Effector memory CD8-positive, alpha-beta T cell (primary cell): ENCODE results near the gene CNGB1.
"Not testable (repeated sequence)": the region's sequence is repeated elsewhere in the genome, so short reads cannot be mapped to it uniquely, and the experiment has no call there.

Experiments used
- ATAC-seq: fragments of 150-1000 bp; cut with Tn5 transposase; replicated peaks from 2 replicates; pipeline ENCODE4 v1.10.0; 2021; ENCODE audit warnings: mild to moderate bottlenecking, moderate library complexity
- DNase-seq, 3 experiments: peaks; one replicate each; pipeline ENCODE4 v3.0.0; 2021
- H3K27ac Mint-ChIP-seq, 2 donors: one replicate each; pipeline ENCODE4 v1.8.0; 2022; ENCODE audit warnings: mild to moderate bottlenecking in 2 of 2, mixed read lengths in 2 of 2, moderate library complexity in 2 of 2
- H3K27me3 Mint-ChIP-seq, 2 donors: one replicate each; pipeline ENCODE4 v1.8.0; 2022; ENCODE audit warnings: mixed read lengths in 2 of 2
- H3K36me3 Mint-ChIP-seq: one replicate; pipeline ENCODE4 v1.8.0; 2022; ENCODE audit warnings: mild to moderate bottlenecking, moderate library complexity, mixed read lengths; ENCODE audit not compliant: insufficient read depth
- H3K4me1 Mint-ChIP-seq, 2 donors: one replicate each; pipeline ENCODE4 v1.8.0; 2022; ENCODE audit warnings: low read depth in 2 of 2, mixed read lengths in 2 of 2
- H3K4me3 Mint-ChIP-seq, 2 donors: one replicate each; pipeline ENCODE4 v1.8.0; 2022; ENCODE audit warnings: mild to moderate bottlenecking in 2 of 2, mixed read lengths in 2 of 2, moderate library complexity in 2 of 2
- H3K9me3 Mint-ChIP-seq, 2 donors: one replicate each; pipeline ENCODE4 v1.8.0; 2022; ENCODE audit warnings: mixed read lengths in 2 of 2

The CNGB1 gene

DNA sequence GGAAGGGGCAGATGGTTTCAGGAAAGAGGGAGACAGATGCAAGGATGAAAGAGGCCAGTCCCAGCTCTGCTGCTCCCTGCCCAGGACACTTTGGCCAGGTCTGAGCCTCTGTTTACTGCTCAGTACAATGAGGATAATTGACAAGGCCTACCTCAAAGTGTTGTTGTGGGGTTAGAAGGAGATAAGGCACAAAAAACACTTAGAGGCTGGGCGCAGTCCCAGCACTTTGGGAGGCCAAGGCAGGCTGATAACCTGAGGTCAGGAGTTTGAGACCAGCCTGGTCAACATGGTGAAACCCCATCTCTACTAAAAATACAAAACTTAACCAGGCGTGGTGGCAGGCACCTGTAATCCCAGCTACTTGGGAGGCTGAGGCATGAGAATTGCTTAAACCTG is 7.1 kb upstream of the CNGB1 start:
- not testable (repeated sequence) for H3K9me3 Mint-ChIP-seq, H3K27ac Mint-ChIP-seq, H3K36me3 Mint-ChIP-seq, H3K4me1 Mint-ChIP-seq, ATAC-seq, H3K4me3 Mint-ChIP-seq, DNase-seq
- peaks cover 0 to 13% of the 10 kb centered on the region in 2 donors for H3K27me3 Mint-ChIP-seq

DNA sequence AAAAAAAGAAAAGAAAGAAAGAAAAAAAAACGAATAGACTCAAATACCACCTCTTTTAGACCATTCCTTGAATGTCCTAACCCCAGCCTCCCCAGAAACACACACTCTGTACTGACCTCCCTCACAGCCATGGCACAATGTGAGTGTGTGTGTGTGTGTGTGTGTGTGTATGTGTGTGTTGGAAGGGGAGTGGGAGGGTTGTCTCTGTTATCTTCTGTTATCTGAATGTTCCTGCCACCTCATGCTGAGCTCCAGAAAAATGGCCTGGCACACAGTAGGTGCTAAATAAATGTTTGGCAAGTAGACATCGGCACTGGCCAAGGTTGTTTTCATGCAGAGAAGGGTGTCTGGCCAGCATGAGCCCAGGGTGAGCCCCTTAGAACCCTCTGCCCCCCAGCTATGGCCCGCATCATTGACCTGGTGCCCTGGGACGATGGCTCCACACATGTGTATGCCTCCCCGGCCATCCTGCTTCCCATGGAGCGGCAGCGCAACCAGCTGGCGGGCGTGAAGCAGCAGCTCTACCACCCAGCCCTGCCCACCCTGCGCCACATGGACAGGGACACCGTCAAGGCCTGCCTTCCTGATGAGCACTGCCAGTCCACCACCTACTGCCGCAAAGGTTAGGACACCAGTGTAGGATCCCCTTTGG is 6.6 kb upstream of the CNGB1 start:
- ATAC-seq (no peak), DNase-seq (no peak)
- Mint-ChIP-seq H3K4me3 (no peak overlapping the region), H3K27me3 (peaks cover 0 to 18% of the 10 kb centered on the region in 2 donors), H3K27ac (no peak overlapping the region), H3K9me3 (no peaks in the 10 kb centered on the region), H3K36me3 (no peaks in the 10 kb centered on the region), H3K4me1 (no peaks in the 10 kb centered on the region)

DNA sequence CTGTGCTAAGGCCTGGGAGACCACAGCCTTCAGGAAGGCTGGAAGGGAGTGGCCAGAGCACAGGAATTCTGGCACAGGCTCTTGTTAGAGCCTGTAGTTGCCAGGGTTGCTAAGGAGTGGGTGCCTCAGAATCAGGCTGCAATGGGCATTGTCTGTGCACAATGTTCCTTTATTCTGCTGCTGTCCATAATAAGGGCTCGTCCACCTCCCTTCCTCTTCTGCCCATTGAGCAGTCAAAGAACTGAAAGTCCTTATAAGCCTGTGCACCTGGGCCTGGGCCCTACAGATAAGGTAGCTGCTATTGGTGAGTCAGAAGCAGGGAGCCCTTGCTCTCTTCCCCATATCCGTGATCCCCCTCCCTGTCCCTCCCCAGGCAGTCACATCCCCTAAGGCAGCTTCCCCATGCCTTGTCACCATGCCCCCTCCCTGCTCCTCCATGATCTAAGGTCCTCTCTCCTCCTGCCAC is 5.4 kb upstream of the CNGB1 start:
- no peak for ATAC-seq
- H3K4me3 Mint-ChIP-seq, result no peak overlapping the region
- H3K27me3 Mint-ChIP-seq, result peaks cover 0 to 24% of the 10 kb centered on the region in 2 donors
- H3K27ac Mint-ChIP-seq, result no peak overlapping the region
- DNase-seq, result no peak
- no peaks in the 10 kb centered on the region for H3K4me1 Mint-ChIP-seq
- H3K36me3 Mint-ChIP-seq, result no peaks in the 10 kb centered on the region
- no peaks in the 10 kb centered on the region for H3K9me3 Mint-ChIP-seq

DNA sequence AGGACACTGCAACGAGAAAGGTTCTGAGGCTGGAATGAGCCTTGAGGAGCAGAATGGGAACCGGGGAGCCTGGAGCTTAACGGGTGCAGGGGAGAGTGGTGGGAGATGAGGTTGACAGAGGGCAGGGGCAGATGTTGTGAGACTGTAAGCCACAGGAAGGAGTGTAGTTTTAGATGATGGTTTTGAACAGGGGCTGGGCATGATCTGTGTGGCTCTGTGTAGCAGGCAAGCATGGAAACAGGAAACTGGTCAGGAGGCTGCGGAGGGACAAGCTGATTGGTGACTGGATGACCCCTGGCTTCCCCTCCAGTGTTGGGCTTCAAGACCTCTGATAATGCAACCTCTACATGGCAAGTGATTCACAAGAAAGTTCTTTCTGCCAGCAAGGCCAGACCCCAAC is 1.4 kb upstream of the CNGB1 start:
- Mint-ChIP-seq H3K9me3 (no peaks in the 10 kb centered on the region), H3K27me3 (peaks cover 0 to 39% of the 10 kb centered on the region in 2 donors), H3K4me1 (no peaks in the 10 kb centered on the region), H3K4me3 (no peak overlapping the region), H3K27ac (no peak overlapping the region), H3K36me3 (no peaks in the 10 kb centered on the region)
- DNase-seq (no peak), ATAC-seq (no peak)

- H3K4me3 Mint-ChIP-seq, result no peak overlapping the region
- ATAC-seq (no peak), DNase-seq (no peak)
- no peaks in the 10 kb centered on the region for H3K4me1 Mint-ChIP-seq
- H3K27ac Mint-ChIP-seq, result peak overlapping the region in 1 of 2 donors; percentile 42
- no peaks in the 10 kb centered on the region for H3K36me3 Mint-ChIP-seq
- H3K27me3 Mint-ChIP-seq, result peaks cover 0 to 39% of the 10 kb centered on the region in 2 donors
- H3K9me3 Mint-ChIP-seq, result no peaks in the 10 kb centered on the region
These were observed 920 bp upstream of the CNGB1 start for GRCh38 chr16:57971848-57972247.

DNA sequence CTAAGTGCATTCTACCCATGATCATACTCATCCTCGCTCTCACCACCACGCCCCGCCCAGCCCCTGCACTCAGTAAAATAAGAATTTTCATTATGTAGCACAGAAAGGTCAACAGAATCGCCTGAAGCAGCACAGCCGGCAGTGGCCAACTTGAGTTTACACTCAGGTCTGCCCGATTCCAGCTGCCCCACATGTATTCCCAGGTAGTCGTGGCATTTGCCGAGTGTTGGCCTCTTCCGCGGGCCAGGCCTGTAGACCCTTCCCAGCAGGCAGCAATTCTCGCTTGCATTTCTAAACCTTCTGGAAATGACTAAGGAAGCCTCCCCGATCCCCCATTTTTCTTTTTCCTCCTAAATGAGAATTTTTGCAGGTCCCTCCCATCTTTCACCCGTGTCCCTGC is 609 bp downstream of the CNGB1 start:
- DNase-seq, result no peak
- peaks cover 0 to 39% of the 10 kb centered on the region in 2 donors for H3K27me3 Mint-ChIP-seq
- peaks cover 0 to 2% of the 10 kb centered on the region in 2 donors for H3K4me1 Mint-ChIP-seq
- H3K9me3 Mint-ChIP-seq, result no peaks in the 10 kb centered on the region
- no peak for ATAC-seq
- H3K4me3 Mint-ChIP-seq, result no peak overlapping the region
- H3K36me3 Mint-ChIP-seq, result no peaks in the 10 kb centered on the region
- no peak overlapping the region for H3K27ac Mint-ChIP-seq

GRCh38 chr16:57969451-57970123 is 1.3 kb downstream of the CNGB1 start:
- no peaks in the 10 kb centered on the region for H3K36me3 Mint-ChIP-seq
- no peak overlapping the region for H3K27ac Mint-ChIP-seq
- ATAC-seq, result no peak
- H3K27me3 Mint-ChIP-seq, result peaks cover 0 to 39% of the 10 kb centered on the region in 2 donors
- no peak overlapping the region for H3K4me3 Mint-ChIP-seq
- DNase-seq, result no peak
- no peaks in the 10 kb centered on the region for H3K9me3 Mint-ChIP-seq
- H3K4me1 Mint-ChIP-seq, result peaks cover 0 to 2% of the 10 kb centered on the region in 2 donors

DNA sequence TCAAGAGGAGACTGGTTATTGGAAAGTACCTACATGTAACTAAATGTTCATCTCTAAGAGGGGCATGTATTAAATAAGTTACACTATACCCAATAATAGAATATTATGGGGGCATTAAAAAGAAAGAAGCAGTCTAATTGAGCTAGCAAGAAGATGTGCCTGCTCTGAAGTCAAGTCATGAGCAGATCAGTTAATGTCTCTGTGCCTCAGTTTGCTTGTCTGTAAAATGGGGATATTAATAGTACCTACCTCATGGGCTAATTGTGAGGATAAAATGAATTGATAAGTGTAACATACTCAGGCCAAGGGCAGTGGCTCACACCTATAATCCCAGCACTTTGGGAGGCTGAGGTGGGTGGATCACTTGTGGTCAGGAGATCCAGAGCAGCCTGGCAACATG is 3.0 kb downstream of the CNGB1 start:
- H3K27ac Mint-ChIP-seq, result no peak overlapping the region
- no peaks in the 10 kb centered on the region for H3K36me3 Mint-ChIP-seq
- peaks cover 0 to 5% of the 10 kb centered on the region in 2 donors for H3K4me1 Mint-ChIP-seq
- peaks cover 0 to 30% of the 10 kb centered on the region in 2 donors for H3K27me3 Mint-ChIP-seq
- H3K9me3 Mint-ChIP-seq, result no peaks in the 10 kb centered on the region
- no peak for ATAC-seq
- DNase-seq, result no peak
- H3K4me3 Mint-ChIP-seq, result no peak overlapping the region

GRCh38 chr16:57966986-57967385 is 3.9 kb downstream of the CNGB1 start:
- Mint-ChIP-seq H3K4me1 (peaks cover 0 to 5% of the 10 kb centered on the region in 2 donors), H3K9me3 (no peaks in the 10 kb centered on the region), H3K4me3 (no peak overlapping the region), H3K36me3 (no peaks in the 10 kb centered on the region), H3K27me3 (peaks cover 0 to 22% of the 10 kb centered on the region in 2 donors), H3K27ac (no peak overlapping the region)
- DNase-seq (no peak), ATAC-seq (no peak)

DNA sequence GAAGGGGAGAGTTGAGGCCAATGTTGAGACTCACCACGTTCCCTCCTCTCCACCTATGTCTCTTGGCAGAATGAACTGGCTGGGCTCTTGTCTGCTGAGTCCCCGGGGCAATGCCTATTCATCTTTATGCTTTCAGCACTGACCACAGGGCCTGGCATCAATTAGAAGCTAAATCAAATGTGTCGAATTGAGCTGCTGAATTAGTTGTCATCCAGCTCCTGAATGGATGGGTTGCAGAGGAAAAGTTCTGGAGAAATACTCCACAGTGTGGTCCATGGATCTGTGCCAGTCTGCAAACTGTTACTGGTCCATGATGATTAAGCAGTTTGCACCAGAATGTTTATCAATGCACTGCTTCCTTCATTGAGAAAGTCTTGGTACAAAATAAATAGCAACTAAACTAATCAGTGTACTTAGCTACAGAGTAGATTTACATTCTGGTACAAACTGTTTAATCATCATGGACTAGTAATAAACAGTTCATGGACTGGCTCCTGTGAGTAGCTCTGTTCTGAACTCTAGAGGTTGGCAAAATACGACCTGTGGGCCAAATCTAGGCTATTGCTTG is 4.6 kb downstream of the CNGB1 start:
- no peak for DNase-seq

GRCh38 chr16:57964157-57964700 is 6.7 kb downstream of the CNGB1 start:
- Mint-ChIP-seq H3K27ac (peak overlapping the region in 1 of 2 donors; percentile 73), H3K27me3 (peaks cover 5 to 7% of the 10 kb centered on the region in 2 donors), H3K36me3 (no peaks in the 10 kb centered on the region), H3K4me1 (peaks cover 0 to 5% of the 10 kb centered on the region in 2 donors), H3K9me3 (no peaks in the 10 kb centered on the region), H3K4me3 (no peak overlapping the region)
- no peak for DNase-seq
- no peak for ATAC-seq

More for the DNA sequence above, 4.6 kb downstream of the CNGB1 start:
- Mint-ChIP-seq H3K36me3 (no peaks in the 10 kb centered on the region), H3K27me3 (peaks cover 0 to 15% of the 10 kb centered on the region in 2 donors), H3K4me1 (peaks cover 0 to 5% of the 10 kb centered on the region in 2 donors), H3K27ac (no peak overlapping the region), H3K4me3 (no peak overlapping the region), H3K9me3 (no peaks in the 10 kb centered on the region)
- no peak for ATAC-seq

DNA sequence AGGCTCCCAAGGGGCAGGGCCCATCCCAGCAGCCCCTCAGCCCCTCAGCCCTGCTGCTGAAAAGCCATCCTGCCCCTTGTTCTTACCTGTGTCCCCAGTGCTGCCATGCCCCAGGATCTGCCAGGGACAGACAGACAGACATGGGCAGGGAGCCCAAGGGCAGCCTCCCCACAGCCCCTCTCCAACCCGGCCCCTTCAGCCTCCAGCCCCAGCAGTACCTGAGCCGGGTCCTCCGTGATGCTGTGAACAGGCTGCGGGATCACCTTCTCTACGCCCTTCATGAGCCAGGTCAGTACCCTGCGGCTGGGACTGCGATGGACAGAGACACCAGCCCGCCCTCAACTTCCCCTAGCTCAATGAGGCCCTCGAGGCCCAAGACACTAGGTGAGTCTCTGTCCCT is 8.2 kb downstream of the CNGB1 start:
- no peak for ATAC-seq
- H3K27ac Mint-ChIP-seq, result peak overlapping the region in 1 of 2 donors; percentile 57

DNA sequence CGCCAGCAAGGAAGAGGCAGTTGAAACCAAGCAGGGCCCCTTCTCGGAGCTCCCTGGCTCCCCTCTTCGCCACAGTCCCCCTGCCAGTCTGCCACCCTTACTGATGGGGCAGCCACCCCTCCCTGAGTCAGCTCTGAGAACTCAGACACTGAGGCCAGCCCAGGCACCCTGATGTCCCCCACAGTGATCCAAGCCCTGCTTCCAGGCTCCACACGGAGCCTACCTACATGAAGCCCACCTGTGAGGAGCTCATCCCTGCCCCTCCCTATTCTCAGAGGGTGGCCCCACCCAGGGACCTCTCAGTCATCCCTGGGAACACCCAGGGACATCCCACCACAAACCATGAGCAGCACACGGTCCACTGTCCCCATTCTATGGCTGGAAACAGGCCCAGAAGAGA is 8.9 kb downstream of the CNGB1 start:
- H3K27ac Mint-ChIP-seq, result no peak overlapping the region
- peaks cover 10% of the 10 kb centered on the region in 2 donors for H3K27me3 Mint-ChIP-seq
- peaks cover 0 to 5% of the 10 kb centered on the region in 2 donors for H3K4me1 Mint-ChIP-seq
- H3K9me3 Mint-ChIP-seq, result no peaks in the 10 kb centered on the region
- no peak for DNase-seq
- no peak for ATAC-seq
- no peak overlapping the region for H3K4me3 Mint-ChIP-seq
- H3K36me3 Mint-ChIP-seq, result no peaks in the 10 kb centered on the region

More for the DNA sequence above, 8.2 kb downstream of the CNGB1 start:
- Mint-ChIP-seq H3K27me3 (peaks cover 10% of the 10 kb centered on the region in 2 donors), H3K9me3 (no peaks in the 10 kb centered on the region), H3K4me1 (peaks cover 0 to 5% of the 10 kb centered on the region in 2 donors), H3K4me3 (no peak overlapping the region), H3K36me3 (no peaks in the 10 kb centered on the region)
- no peak for DNase-seq
